GM18507 (cell line): ENCODE results near the gene PCDHA1.
"Not testable (repeated sequence)": the region's sequence is repeated elsewhere in the genome, so short reads cannot be mapped to it uniquely, and the experiment has no call there.

Experiments used
- DNase-seq: peaks from one replicate; pipeline ENCODE4 v3.0.0; 2011; ENCODE audit warnings: low read depth; ENCODE audit not compliant: insufficient read length; ENCODE audit errors: extremely low spot score
- FAIRE-seq: peaks from 2 replicates; lab custom pipeline; 2011; peaks lifted over from hg19 to GRCh38; lab: Jason Lieb, UNC

The PCDHA1 gene

GRCh38 chr5:140785905-140786686, at the start of gene PCDHA1:
Gene PCDHA1 (plus strand): TSS chr5:140786140.
- DNase-seq = no peak

GRCh38 chr5:140737486-140737885, 48.5 kb upstream of the PCDHA1 start:
- FAIRE-seq = no peak
- DNase-seq = no peak

More at GRCh38 chr5:140785905-140786686, at the start of gene PCDHA1:
- no peak for FAIRE-seq

- no peak for DNase-seq
- no peak for FAIRE-seq
These were observed 44.0 kb upstream of the PCDHA1 start for GRCh38 chr5:140741967-140742366.

- DNase-seq (no peak), FAIRE-seq (no peak)
These were observed 32.4 kb upstream of the PCDHA1 start for GRCh38 chr5:140753561-140753960.

GRCh38 chr5:140764177-140764973, 21.6 kb upstream of the PCDHA1 start:
- DNase-seq (no peak), FAIRE-seq (no peak)

- DNase-seq = no peak
- FAIRE-seq = no peak
These were observed 18.5 kb upstream of the PCDHA1 start for GRCh38 chr5:140767444-140767843.

GRCh38 chr5:140780512-140780911, 5.4 kb upstream of the PCDHA1 start:
- no peak for DNase-seq
- FAIRE-seq = no peak

GRCh38 chr5:140787422-140787821, 1.5 kb downstream of the PCDHA1 start:
- FAIRE-seq, DNase-seq: not testable (repeated sequence)

- not testable (repeated sequence) for FAIRE-seq, DNase-seq
These were observed 2.0 kb downstream of the PCDHA1 start for GRCh38 chr5:140787849-140788504.

- DNase-seq (no peak), FAIRE-seq (no peak)
These were observed 5.1 kb downstream of the PCDHA1 start for GRCh38 chr5:140791089-140791488.

- no peak for FAIRE-seq
- no peak for DNase-seq
These were observed 8.8 kb downstream of the PCDHA1 start, which contains the start of gene PCDHA2 for GRCh38 chr5:140794595-140795258. Gene PCDHA2 (plus strand): TSS chr5:140794852.

GRCh38 chr5:140795259-140795641, 9.3 kb downstream of the PCDHA1 start:
- no peak for DNase-seq
- FAIRE-seq = no peak

- DNase-seq = not testable (repeated sequence)
These were observed 10.3 kb downstream of the PCDHA1 start for GRCh38 chr5:140796072-140796717.

GRCh38 chr5:140796718-140797095, 10.8 kb downstream of the PCDHA1 start:
- FAIRE-seq (no peak), DNase-seq (no peak)

More at GRCh38 chr5:140796072-140796717, 10.3 kb downstream of the PCDHA1 start:
- FAIRE-seq = not testable (repeated sequence)

GRCh38 chr5:140800816-140801493, 15.0 kb downstream of the PCDHA1 start, which contains the start of gene PCDHA3:
Gene PCDHA3 (plus strand): TSS chr5:140801057.
- FAIRE-seq = no peak
- DNase-seq = no peak

GRCh38 chr5:140801494-140801841, 15.5 kb downstream of the PCDHA1 start:
- FAIRE-seq = no peak
- no peak for DNase-seq

GRCh38 chr5:140802381-140802780, 16.4 kb downstream of the PCDHA1 start:
- not testable (repeated sequence) for FAIRE-seq, DNase-seq

- no peak for FAIRE-seq
- no peak for DNase-seq
These were observed 16.9 kb downstream of the PCDHA1 start for GRCh38 chr5:140802781-140803271.
